Progenitor cell of endocrine pancreas (in vitro differentiated cells): ENCODE data around the gene MSTN. TPM values are rescaled to one million over a fixed set of nuclear protein-coding genes. Genes with fewer than 3 reads are reported as not detected.
"Not testable (repeated sequence)": the region's sequence is repeated elsewhere in the genome, so short reads cannot be mapped to it uniquely, and the experiment has no call there.

Source experiments
- DNase-seq: peaks from one replicate; pipeline ENCODE4 v3.0.0; 2021; ENCODE audit warnings: low spot score; ENCODE audit not compliant: unreplicated experiment
- H3K27ac Mint-ChIP-seq: 2 replicates; pipeline ENCODE4 v1.8.0; 2021; ENCODE audit warnings: mild to moderate bottlenecking, moderate library complexity, mixed read lengths
- H3K27me3 Mint-ChIP-seq: 2 replicates; pipeline ENCODE4 v1.8.0; 2021; ENCODE audit warnings: mixed read lengths
- H3K36me3 Mint-ChIP-seq: 2 replicates; pipeline ENCODE4 v1.8.0; 2022; ENCODE audit warnings: mixed read lengths; ENCODE audit not compliant: insufficient read depth
- H3K4me1 Mint-ChIP-seq: 2 replicates; pipeline ENCODE4 v1.8.0; 2021; ENCODE audit warnings: low read depth, mixed read lengths
- H3K4me3 Mint-ChIP-seq: 2 replicates; pipeline ENCODE4 v1.8.0; 2021; ENCODE audit warnings: low read depth, mild to moderate bottlenecking, moderate library complexity, mixed read lengths
- H3K9me3 Mint-ChIP-seq: 2 replicates; pipeline ENCODE4 v1.8.0; 2021; ENCODE audit warnings: low read depth, mixed read lengths
- total RNA-seq: library from RNA; stranded (reverse); gene quantifications from 2 replicates; pipeline ENCODE4 v1.2.1, GENCODE V29; 2021
- TF ChIP-seq, protein P1 (sequence below): fragments of 200-600 bp; sonication (generic); IDR thresholded peaks from one replicate; pipeline ENCODE4 v1.5.0; 2021; ENCODE audit warnings: antibody characterized with exemption, mild to moderate bottlenecking; ENCODE audit not compliant: unreplicated experiment

The MSTN gene
- total RNA-seq, 1 donor from 2014 or later, result 0.38 TPM

- Mint-ChIP-seq H3K9me3 (no peaks in the 10 kb centered on the region), H3K27ac (no peak overlapping the region), H3K36me3 (no peaks in the 10 kb centered on the region), H3K4me3 (no peak overlapping the region), H3K27me3 (no peaks in the 10 kb centered on the region), H3K4me1 (no peaks in the 10 kb centered on the region)
- TF ChIP-seq, protein P1, sequence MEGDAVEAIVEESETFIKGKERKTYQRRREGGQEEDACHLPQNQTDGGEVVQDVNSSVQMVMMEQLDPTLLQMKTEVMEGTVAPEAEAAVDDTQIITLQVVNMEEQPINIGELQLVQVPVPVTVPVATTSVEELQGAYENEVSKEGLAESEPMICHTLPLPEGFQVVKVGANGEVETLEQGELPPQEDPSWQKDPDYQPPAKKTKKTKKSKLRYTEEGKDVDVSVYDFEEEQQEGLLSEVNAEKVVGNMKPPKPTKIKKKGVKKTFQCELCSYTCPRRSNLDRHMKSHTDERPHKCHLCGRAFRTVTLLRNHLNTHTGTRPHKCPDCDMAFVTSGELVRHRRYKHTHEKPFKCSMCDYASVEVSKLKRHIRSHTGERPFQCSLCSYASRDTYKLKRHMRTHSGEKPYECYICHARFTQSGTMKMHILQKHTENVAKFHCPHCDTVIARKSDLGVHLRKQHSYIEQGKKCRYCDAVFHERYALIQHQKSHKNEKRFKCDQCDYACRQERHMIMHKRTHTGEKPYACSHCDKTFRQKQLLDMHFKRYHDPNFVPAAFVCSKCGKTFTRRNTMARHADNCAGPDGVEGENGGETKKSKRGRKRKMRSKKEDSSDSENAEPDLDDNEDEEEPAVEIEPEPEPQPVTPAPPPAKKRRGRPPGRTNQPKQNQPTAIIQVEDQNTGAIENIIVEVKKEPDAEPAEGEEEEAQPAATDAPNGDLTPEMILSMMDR, result peak; percentile 61
- DNase-seq, result no peak
These were observed 38.7 kb downstream of the MSTN start for GRCh38 chr2:190023860-190024259.

DNA sequence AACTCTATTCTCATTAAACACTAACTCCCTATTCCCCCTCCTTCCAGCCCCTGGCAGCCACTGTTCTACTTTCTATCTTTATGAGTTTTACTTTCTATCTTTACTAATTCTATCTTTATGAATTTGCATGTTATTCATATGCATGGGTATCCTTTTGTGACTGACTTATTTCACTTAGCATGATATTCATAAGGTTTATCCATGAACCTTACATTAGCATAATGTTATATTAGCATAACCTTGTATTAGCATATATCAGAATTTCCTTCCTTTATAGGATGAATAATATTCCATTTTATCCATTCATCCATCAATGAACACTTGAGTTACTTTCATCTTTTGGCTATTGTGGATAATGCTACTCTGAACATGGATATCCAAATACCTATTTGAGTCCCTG lies 41.8 kb downstream of the MSTN start:
- H3K4me3 Mint-ChIP-seq, result no peak overlapping the region
- H3K9me3 Mint-ChIP-seq, result peaks cover 17% of the 10 kb centered on the region
- no peaks in the 10 kb centered on the region for H3K27me3 Mint-ChIP-seq
- no peak overlapping the region for H3K27ac Mint-ChIP-seq
- no peaks in the 10 kb centered on the region for H3K4me1 Mint-ChIP-seq
- TF ChIP-seq, protein P1, result no peak
- H3K36me3 Mint-ChIP-seq, result peaks cover 3% of the 10 kb centered on the region
- DNase-seq, result no peak

DNA sequence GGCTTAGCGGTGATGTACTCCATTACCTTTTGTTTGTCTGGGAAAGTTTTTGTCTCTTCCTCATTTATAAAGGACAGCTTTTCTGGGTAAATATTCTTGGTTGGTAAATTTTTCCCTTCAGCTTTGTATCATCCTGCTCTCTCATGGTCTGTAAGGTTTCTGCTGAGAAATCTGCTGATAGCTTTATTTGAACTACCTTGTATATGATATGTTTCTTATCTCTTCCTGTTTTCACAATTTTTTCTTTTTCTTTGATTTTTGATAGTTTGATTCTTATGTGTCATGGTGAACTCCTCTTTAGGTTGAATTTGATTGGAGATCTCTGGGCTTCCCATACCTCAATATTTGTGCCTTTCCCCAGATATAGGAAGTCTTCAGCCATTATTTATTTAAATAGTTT lies 44.7 kb downstream of the MSTN start:
- DNase-seq, result no peak

GRCh38 chr2:190015969-190016368 lies 46.6 kb downstream of the MSTN start:
- H3K27me3 Mint-ChIP-seq, DNase-seq, H3K36me3 Mint-ChIP-seq, H3K4me3 Mint-ChIP-seq, H3K27ac Mint-ChIP-seq, H3K4me1 Mint-ChIP-seq: not testable (repeated sequence)
- H3K9me3 Mint-ChIP-seq, result peaks cover 31% of the 10 kb centered on the region

More for the DNA sequence above, 44.7 kb downstream of the MSTN start:
- no peak overlapping the region for H3K4me3 Mint-ChIP-seq
- H3K27ac Mint-ChIP-seq, result no peak overlapping the region
- peaks cover 26% of the 10 kb centered on the region for H3K9me3 Mint-ChIP-seq
- H3K36me3 Mint-ChIP-seq, result peaks cover 3% of the 10 kb centered on the region
- TF ChIP-seq, protein P1, result no peak
- no peaks in the 10 kb centered on the region for H3K27me3 Mint-ChIP-seq
- H3K4me1 Mint-ChIP-seq, result no peaks in the 10 kb centered on the region
